ENCODE measurements around the gene CDC42EP1.

CDC42EP1 gene

GRCh38 chr22:37563153-37564081 lies 3.1 kb downstream of the CDC42EP1 start:
- DNase-seq (ENCODE audit: low spot score) = no peak
- no peak for TF ChIP-seq CTCF (IDR thresholded peaks at IDR 0.05; ENCODE audit: extremely low read depth, missing control alignments)

GRCh38 chr22:37564111-37564711 lies 3.9 kb downstream of the CDC42EP1 start:
- no peak for DNase-seq (ENCODE audit: low spot score)
- TF ChIP-seq CTCF (IDR thresholded peaks at IDR 0.05; ENCODE audit: extremely low read depth, missing control alignments) = no peak

GRCh38 chr22:37565830-37566229 lies 5.5 kb downstream of the CDC42EP1 start:
- no peak for TF ChIP-seq CTCF (IDR thresholded peaks at IDR 0.05; ENCODE audit: extremely low read depth, missing control alignments)
- no peak for DNase-seq (ENCODE audit: low spot score)

- no peak for TF ChIP-seq CTCF (IDR thresholded peaks at IDR 0.05; ENCODE audit: extremely low read depth, missing control alignments)
These were observed 6.1 kb downstream of the CDC42EP1 start for GRCh38 chr22:37566329-37566837.

DNA sequence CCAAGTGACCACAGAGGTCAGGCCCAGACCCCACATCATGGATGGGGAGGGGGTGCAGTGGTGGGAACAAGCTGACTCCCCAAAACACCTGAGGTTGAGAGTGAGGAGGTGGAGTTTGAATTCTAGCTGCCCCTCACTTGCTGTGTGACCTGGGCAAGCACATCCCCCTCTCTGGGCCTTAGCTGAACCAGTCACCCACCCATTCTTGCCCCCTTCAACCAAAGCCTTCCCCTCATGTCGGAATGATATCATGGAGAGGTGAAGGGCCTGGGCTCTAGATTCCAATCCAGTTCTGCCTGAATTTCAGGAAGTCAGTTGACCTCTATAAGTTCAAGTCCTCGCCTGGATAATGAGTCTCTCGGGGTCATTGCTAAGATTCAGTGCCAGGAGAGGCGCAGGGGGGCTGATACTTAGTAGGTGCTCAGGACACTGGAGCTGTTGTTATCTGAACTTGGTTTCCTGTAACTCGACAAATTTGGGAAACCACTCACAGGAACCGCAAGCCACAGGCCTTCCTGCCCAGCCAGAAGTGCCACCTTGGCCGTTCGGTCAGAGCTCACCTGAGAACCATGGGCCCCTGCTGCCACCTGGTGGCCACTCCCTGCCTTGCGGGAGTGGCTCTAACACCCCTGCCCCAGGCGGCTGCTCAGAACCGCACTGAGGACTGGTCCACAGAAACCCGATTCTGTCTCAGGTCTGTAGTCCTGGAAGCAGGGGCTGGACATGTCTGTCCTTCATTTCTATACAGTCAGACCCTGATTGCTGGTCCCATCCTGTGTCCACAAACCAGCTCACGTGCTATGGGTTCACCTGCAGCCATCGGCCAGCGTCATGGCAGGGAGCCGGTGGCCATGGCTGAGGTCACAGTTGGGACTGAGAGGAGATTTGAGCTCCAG lies 6.9 kb downstream of the CDC42EP1 start:
- peak; percentile 92 for DNase-seq (ENCODE audit: low spot score)
- peak; percentile 95 for TF ChIP-seq CTCF (IDR thresholded peaks at IDR 0.05; ENCODE audit: extremely low read depth, missing control alignments)

More at GRCh38 chr22:37566329-37566837, 6.1 kb downstream of the CDC42EP1 start:
- DNase-seq (ENCODE audit: low spot score) = peak; percentile 68

- DNase-seq (ENCODE audit: low spot score) = no peak
- TF ChIP-seq CTCF (IDR thresholded peaks at IDR 0.05; ENCODE audit: extremely low read depth, missing control alignments) = no peak
These were observed 7.7 kb downstream of the CDC42EP1 start for GRCh38 chr22:37568012-37568411.
